MV-4-11 (cell line): ENCODE data around the gene RHO.
A peak's percentile ranks its signal among the peaks of the same experiment; 100 is the strongest.

ENCODE experiments used
- DNase-seq: peaks from one replicate; lab custom pipeline; 2025; lab: John Stamatoyannopoulos, UW

RHO gene

GRCh38 chr3:129577366-129577765 is 48.9 kb downstream of the RHO start:
- DNase-seq = no peak

- peak; percentile 79 for DNase-seq
These were observed 49.7 kb downstream of the RHO start for GRCh38 chr3:129577925-129578786.

GRCh38 chr3:129579991-129580390 is 51.6 kb downstream of the RHO start:
- DNase-seq = no peak

- DNase-seq = no peak
These were observed 53.2 kb downstream of the RHO start for GRCh38 chr3:129581623-129582022.

GRCh38 chr3:129582799-129583198 is 54.4 kb downstream of the RHO start:
- peak; percentile 44 for DNase-seq

GRCh38 chr3:129583289-129583688 is 54.9 kb downstream of the RHO start:
- DNase-seq = no peak

- DNase-seq = no peak
These were observed 56.2 kb downstream of the RHO start for GRCh38 chr3:129584631-129585030.
